ENCODE measurements around the gene TRNAU1AP. TPM values are rescaled to one million over a fixed set of nuclear protein-coding genes. Genes with fewer than 3 reads are reported as not detected.
"Not testable (repeated sequence)": the region's sequence is repeated elsewhere in the genome, so short reads cannot be mapped to it uniquely, and the experiment has no call there.

Gene TRNAU1AP
- total and polyA plus RNA-seq, 10 donors = 14.0 to 26.6 (median 24.0) TPM

GRCh38 chr1:28537457-28538199 lies 15.3 kb upstream of the TRNAU1AP start:
- intact Hi-C loops (cut with DNase I; ENCODE audit: low total_unique reads) = no loop called here
- no peak for TF ChIP-seq CTCF (IDR thresholded peaks at IDR 0.05 in 8 of 11, conservative IDR thresholded peaks at IDR 0.05 in 3 of 11)
- TF ChIP-seq POLR2A (IDR thresholded peaks at IDR 0.05) = no peak
- no peak for TF ChIP-seq POLR2AphosphoS5 (IDR thresholded peaks at IDR 0.05)
- Histone ChIP-seq H3K27me3 (replicated peaks in 1 of 7) (no peaks in the 10 kb centered on the region), H3K9me3 (no peaks in the 10 kb centered on the region), H3K36me3 (peaks cover 0 to 55% (median 37%) of the 10 kb centered on the region in 6 donors), H3K4me1 (no peaks in the 10 kb centered on the region), H3K4me3 (no peak overlapping the region), H3K27ac (no peak overlapping the region)
- WGBS, 5 donors = 80 to 91% (median 88%) methylated on average over 8 of the region's 8 CpGs
- DNase-seq = no peak

- DNase-seq = no peak
- 89 to 97% (median 91%) methylated on average over 6 of the region's 6 CpGs for WGBS, 5 donors
- intact Hi-C loops (cut with DNase I; ENCODE audit: low total_unique reads) = no loop called here
- Histone ChIP-seq H3K36me3 (peaks cover 0 to 49% (median 37%) of the 10 kb centered on the region in 6 donors), H3K27me3 (replicated peaks in 1 of 7) (no peaks in the 10 kb centered on the region), H3K9me3 (no peaks in the 10 kb centered on the region), H3K4me1 (no peaks in the 10 kb centered on the region), H3K4me3 (no peak overlapping the region), H3K27ac (no peak overlapping the region)
- TF ChIP-seq CTCF (IDR thresholded peaks at IDR 0.05 in 8 of 11, conservative IDR thresholded peaks at IDR 0.05 in 3 of 11) (no peak), POLR2AphosphoS5 (IDR thresholded peaks at IDR 0.05) (no peak), POLR2A (IDR thresholded peaks at IDR 0.05) (no peak)
These were observed 14.6 kb upstream of the TRNAU1AP start for GRCh38 chr1:28538286-28538685.

- intact Hi-C loops (cut with DNase I; ENCODE audit: low total_unique reads) = no loop called here
- H3K4me1 ChIP-seq = no peaks in the 10 kb centered on the region
- no peaks in the 10 kb centered on the region for H3K27me3 ChIP-seq (replicated peaks in 1 of 7)
- no peaks in the 10 kb centered on the region for H3K9me3 ChIP-seq
- 87 to 94% (median 93%) methylated on average over 7 of the region's 7 CpGs for WGBS, 5 donors
- no peak overlapping the region for H3K4me3 ChIP-seq
- peaks cover 0 to 30% (median 25%) of the 10 kb centered on the region in 6 donors for H3K36me3 ChIP-seq
- no peak for TF ChIP-seq POLR2A (IDR thresholded peaks at IDR 0.05)
- no peak for TF ChIP-seq POLR2AphosphoS5 (IDR thresholded peaks at IDR 0.05)
- no peak for TF ChIP-seq CTCF (IDR thresholded peaks at IDR 0.05 in 8 of 11, conservative IDR thresholded peaks at IDR 0.05 in 3 of 11)
- no peak for DNase-seq
- H3K27ac ChIP-seq = no peak overlapping the region
These were observed 12.2 kb upstream of the TRNAU1AP start for GRCh38 chr1:28540651-28541050.

- not testable (repeated sequence) for DNase-seq, H3K27ac ChIP-seq
These were observed 11.4 kb upstream of the TRNAU1AP start for GRCh38 chr1:28541414-28542015.

More at GRCh38 chr1:28541414-28542015, 11.4 kb upstream of the TRNAU1AP start:
- H3K4me3 ChIP-seq; H3K4me1 ChIP-seq; intact Hi-C loops (cut with DNase I; ENCODE audit: low total_unique reads); H3K9me3 ChIP-seq; H3K27me3 ChIP-seq (replicated peaks in 1 of 7): not testable (repeated sequence)
- peaks cover 0 to 22% (median 17%) of the 10 kb centered on the region in 6 donors for H3K36me3 ChIP-seq
- WGBS, 5 donors = 91 to 97% (median 92%) methylated on average over 8 of the region's 8 CpGs
